Stimulated activated CD8-positive, alpha-beta memory T cell treated with anti-CD3 and anti-CD28 coated beads, Interleukin-7, amount 100 ng/mL, for 24 hours (primary cell): Measurements from ENCODE around the gene SLC9A9.
"Not testable (repeated sequence)": the region's sequence is repeated elsewhere in the genome, so short reads cannot be mapped to it uniquely, and the experiment has no call there.

Source experiments
- DNase-seq: peaks from one replicate; pipeline ENCODE4 v3.0.0-alpha.2; 2020; ENCODE audit warnings: low read depth

Gene SLC9A9

DNA sequence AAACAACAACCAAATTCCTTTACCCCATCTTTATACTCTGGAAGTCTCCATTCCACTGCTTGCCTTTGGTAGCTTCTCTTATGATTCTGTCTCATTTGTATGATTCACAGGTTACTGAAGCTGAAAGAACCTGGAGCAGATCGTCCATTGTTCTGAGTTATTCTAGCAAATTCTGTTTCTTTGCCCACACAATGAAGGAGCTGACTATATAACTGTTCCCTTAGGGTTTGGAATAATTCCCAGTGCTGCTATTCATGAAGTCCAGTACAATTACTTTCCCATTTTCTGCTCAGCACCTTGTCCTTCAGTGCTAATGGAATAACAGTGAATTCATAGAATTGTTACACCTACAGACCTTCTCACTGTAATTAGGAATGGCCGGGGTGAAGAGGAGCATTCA is 560.9 kb downstream of the SLC9A9 start:
- DNase-seq, result no peak

DNA sequence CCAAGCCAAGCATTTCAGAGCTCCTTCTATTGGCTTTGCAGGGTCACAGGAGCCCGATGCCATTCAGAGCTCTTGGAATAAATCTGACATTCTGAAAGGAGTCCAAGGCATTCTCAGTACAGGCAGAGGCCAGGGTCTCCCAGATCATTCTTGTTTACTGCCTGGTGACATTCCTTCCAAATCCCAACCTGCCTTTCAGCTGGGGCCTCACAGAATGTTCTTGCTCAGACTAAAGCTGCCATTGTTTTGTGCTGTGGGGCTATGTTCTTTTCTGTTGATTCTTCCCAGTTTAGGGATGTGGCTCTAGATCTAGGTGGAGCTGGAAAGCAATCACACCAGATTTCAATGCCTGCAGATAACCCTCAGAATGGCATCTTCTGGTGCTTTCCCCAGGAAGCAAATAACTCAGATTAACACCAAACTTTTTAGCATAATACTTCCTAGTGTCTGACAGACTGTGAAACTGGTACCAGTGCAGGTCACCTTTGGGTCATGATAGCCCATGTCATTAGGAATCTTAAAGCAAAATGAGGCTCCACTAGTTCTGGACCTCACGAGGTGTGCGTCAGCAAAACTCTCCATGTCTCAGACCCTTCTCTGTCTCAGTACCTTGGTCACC is 561.8 kb downstream of the SLC9A9 start:
- DNase-seq, result no peak

DNA sequence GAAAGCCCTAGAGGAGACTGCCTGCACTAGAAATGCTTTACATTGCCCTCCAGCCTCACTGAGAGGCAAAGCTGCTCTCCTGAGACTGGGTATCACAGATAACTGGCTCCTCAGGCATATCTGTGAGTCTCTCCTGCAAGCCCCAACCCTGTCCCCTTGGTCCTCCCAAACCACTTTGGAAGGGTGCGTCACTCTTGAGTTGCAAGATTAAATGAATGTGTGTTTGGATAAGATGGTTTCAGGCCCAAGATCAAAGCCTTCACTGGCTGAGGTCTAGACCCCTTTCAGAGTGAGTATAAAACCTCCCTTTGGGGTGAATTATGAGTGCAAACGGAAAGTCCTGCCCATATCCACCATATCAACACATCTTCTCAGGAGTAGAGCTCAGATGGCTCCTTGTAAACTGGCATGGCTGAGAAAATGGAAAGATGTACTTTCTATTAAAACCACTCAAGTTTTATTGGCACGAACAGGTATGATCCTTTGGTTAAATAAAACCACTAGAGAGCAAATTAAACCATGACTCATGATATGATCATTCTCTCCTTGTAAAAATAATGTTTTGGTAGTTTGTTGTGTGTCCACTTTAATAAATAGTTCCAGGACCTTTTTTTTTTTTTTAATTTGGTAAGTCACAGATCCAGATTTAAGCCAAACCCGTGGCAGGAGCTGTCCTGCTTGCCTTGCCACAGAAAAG is 564.7 kb downstream of the SLC9A9 start:
- DNase-seq, result no peak

DNA sequence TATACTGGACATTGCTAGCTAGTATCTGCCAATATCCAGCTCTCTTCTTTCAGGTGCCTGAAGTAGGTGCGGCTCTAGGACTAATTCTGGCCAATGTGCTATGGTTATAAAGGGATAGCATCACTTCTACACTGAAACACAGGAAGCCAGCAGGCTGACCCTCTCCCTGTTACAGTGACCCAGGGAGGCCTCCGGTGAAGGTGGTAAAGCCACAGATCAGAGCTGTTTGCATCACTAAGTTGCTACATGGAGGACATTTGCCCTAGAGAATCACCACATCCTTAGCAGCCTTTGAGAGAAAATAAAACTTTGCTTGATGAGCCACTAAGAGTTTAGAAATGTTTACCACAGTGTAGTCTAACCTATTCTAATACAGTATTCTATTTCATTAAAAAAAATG is 567.3 kb downstream of the SLC9A9 start:
- no peak for DNase-seq

GRCh38 chr3:143279567-143279966 is 568.7 kb downstream of the SLC9A9 start:
- not testable (repeated sequence) for DNase-seq

GRCh38 chr3:143278721-143279120 is 569.5 kb downstream of the SLC9A9 start:
- no peak for DNase-seq

GRCh38 chr3:143277531-143277930 is 570.7 kb downstream of the SLC9A9 start:
- no peak for DNase-seq

DNA sequence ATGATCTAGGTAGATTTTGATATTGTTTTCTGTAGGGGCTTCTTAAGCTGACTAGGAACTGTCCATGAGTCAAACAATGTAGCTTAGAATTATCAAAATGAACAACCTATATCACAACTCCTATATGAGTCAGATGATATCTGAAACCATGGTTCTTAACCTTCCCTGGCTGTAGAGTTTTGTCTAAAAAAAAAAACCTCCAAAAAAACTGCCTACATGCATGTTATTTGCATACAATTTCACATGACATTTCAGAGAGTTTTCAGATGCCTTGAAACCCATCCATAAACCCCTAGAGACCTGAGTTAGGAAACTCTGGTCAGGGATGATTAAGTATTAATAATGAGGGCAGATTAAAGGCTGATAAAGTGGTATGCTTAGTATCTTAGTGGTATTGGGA is 571.7 kb downstream of the SLC9A9 start:
- no peak for DNase-seq

- no peak for DNase-seq
These were observed 574.1 kb downstream of the SLC9A9 start for GRCh38 chr3:143273975-143274690.

GRCh38 chr3:143271136-143271535 is 577.1 kb downstream of the SLC9A9 start:
- DNase-seq, result no peak

DNA sequence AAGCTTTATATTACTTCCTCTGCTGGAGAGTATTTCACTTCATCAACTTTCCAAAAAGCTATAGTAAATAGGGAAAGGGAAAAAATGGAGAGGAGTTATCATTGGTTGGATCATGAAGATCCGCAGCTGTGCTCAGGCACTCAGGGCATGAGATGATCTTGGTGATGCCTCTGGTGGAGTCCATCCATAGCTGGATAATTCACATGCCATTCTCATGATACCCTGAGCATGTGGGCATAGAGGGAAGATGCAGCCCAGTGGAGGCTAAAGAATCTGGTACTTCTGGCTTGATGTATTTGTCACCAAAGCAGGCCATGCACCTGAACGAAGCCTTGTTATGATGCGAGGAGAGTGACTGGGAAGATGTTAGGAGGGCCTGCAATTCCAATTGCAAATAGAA is 578.5 kb downstream of the SLC9A9 start:
- DNase-seq, result no peak

- DNase-seq, result no peak
These were observed 580.3 kb downstream of the SLC9A9 start for GRCh38 chr3:143267989-143268388.

GRCh38 chr3:143266927-143267326 is 581.3 kb downstream of the SLC9A9 start:
- no peak for DNase-seq

- no peak for DNase-seq
These were observed 581.8 kb downstream of the SLC9A9 start for GRCh38 chr3:143266511-143266910.

- DNase-seq, result no peak
These were observed 582.7 kb downstream of the SLC9A9 start for GRCh38 chr3:143265501-143266070.

GRCh38 chr3:143263852-143264513 is 584.3 kb downstream of the SLC9A9 start:
- no peak for DNase-seq

- DNase-seq, result no peak
These were observed 586.4 kb downstream of the SLC9A9 start for GRCh38 chr3:143261848-143262247.

GRCh38 chr3:143258692-143259091 is 589.6 kb downstream of the SLC9A9 start:
- DNase-seq, result no peak

DNA sequence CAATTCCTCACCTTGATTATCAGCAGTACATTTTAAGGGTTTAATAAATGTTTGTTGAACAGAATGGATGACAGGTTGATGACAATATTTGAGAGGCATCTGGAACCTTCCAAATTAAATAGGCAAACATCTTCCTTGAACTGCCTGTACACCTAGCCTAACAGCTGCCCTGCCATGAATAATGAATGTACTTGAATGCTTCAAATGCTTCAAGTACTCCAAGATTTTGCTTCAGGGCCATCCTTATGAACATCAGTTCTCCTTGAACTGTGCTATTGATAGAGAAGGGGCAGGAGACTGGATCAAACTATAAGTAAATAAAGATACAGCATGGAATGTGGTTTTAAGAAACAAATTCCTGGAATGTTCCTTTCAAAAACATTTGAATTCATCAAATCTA is 591.9 kb downstream of the SLC9A9 start:
- DNase-seq, result no peak

- no peak for DNase-seq
These were observed 592.5 kb downstream of the SLC9A9 start for GRCh38 chr3:143255739-143256138.

DNA sequence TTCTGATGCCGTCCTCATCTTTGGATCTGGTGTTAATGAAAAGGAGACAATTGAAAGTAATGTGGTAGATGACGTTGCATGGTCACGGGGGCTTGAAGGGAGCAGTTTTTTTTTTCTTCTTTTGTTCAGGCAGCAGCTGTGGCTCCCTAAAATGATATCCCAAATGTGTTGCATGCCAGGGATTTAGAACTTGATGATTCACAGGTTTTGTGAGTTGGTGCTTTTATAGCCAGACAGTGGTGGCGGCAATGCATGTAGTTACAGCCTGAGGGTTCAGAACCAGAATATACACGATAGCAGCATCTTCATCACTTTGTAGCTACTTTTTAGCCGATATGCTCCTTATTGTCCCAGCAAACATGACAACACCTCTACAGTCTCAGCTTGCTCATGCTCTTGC is 595.3 kb downstream of the SLC9A9 start:
- DNase-seq, result no peak

- DNase-seq, result no peak
These were observed 599.3 kb downstream of the SLC9A9 start for GRCh38 chr3:143249014-143249413.
